PC-9 (cell line): ENCODE data around the gene ETS1.

Source experiments
- CTCF ChIP-seq: fragments of 200-600 bp; sonication (generic); conservative IDR thresholded peaks from 2 replicates; pipeline ENCODE4 v1.6.1; 2017; ENCODE audit warnings: mixed run types, antibody characterized with exemption, mild to moderate bottlenecking, moderate library complexity
- EZH2 ChIP-seq: fragments of 200-600 bp; sonication (generic); IDR thresholded peaks from 2 replicates; pipeline ENCODE4 v1.8.0; 2017; ENCODE audit warnings: antibody characterized with exemption, low read depth

DNA sequence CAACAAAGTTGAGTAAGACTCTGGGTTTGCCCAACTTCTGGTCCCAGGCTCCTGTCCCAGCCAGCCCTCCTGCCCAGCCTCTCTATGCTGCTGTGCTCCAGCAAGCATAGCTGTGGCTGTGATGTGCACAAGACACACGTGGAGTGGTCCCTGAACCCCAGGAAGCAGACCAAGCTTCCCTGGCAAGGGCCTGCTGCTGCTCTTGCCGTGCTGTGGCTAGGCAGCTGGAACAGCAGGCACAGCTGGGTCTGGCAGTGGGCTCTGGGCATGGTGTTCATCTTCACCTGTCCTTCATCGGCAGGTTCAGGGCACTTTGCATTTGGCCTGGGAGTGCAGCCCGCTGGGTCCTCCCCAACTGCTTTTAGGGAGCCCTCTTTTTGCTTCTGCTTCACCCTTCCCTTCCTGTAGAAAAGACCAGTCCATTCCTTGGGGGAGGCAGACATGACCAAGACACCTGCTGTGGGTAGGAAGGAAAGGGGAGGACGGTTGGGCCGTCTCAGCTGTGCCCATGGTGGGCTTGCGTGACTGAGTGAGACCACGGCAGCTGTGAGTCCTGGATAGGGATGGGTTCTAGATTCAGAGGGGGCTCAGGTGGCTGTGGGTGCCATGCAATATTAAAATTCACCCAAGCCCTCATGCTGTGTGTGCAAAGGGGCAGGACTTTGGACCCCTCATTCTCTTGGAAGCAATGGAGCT lies 26.1 kb upstream of the ETS1 start:
- TF ChIP-seq CTCF (no peak), EZH2 (no peak)
